HG03095 (cell line): ENCODE results near the gene RMP24.
"Not testable (repeated sequence)": the region's sequence is repeated elsewhere in the genome, so short reads cannot be mapped to it uniquely, and the experiment has no call there.

ENCODE experiments used
- ATAC-seq: cut with Tn5 transposase; IDR thresholded peaks from one replicate; pipeline ENCODE4 v1.9.1; 2021; ENCODE audit warnings: moderate library complexity; ENCODE audit not compliant: unreplicated experiment

The RMP24 gene

DNA sequence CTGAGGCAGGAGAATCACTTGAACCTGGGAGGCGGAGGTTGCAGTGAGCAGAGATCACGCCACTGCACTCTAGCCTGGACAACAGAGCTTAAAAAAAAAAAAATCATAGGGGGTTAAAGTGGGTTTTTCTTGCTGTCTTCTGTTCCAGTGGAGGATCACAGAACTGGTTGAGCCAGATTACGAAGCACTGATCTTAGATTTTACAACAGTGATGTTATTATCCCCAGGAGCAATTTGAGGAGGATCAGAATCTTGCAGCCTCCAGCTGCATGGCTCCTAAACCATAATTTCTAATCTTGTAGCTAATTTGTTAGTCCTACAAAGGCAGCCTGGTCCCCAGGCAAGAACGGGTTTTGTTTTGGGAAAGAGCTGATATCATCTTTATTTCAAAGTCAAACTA lies 4.6 kb upstream of the RMP24 start:
- not testable (repeated sequence) for ATAC-seq

DNA sequence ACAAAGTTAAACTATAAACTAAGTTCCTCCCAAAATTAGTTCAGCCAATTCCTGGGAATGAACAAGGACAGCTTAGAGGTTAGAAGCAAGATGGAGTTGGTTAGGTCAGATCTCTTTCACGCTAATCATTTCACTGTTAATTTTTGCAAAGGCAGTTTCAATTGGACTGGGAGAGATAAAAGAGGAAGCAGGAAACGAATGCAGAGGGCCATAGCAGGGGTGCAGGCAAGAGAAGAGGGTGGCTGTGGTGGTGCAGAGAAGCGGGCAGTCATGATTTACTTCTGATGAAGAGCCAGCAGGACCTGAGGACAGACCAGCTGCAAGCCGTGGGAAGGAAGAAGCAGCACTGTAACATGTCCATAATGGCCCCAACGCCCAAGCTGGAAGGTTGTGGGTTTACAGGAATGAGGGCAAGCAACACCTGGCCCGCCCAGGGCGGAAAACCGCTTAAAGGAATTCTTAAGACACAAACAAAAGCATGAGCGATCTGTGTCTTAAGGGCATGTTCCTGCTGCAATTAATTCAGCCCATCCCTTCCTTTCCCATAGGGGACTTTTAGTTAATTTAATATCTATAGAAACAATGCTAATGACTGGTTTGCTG lies 4.1 kb upstream of the RMP24 start:
- ATAC-seq = no peak

- no peak for ATAC-seq
Observed at GRCh38 chr18:35969676-35970075, 2.8 kb upstream of the RMP24 start.

GRCh38 chr18:35971661-35972196 lies 750 bp upstream of the RMP24 start:
- ATAC-seq = peak; percentile 11

GRCh38 chr18:35973650-35974049 lies 1.2 kb downstream of the RMP24 start:
- ATAC-seq = no peak

- ATAC-seq = no peak
Observed at GRCh38 chr18:35974181-35974580, 1.7 kb downstream of the RMP24 start.

- ATAC-seq = no peak
Observed at GRCh38 chr18:35979112-35979511, 6.6 kb downstream of the RMP24 start.

- ATAC-seq = no peak
Observed at GRCh38 chr18:35982409-35983114, 10.1 kb downstream of the RMP24 start.

DNA sequence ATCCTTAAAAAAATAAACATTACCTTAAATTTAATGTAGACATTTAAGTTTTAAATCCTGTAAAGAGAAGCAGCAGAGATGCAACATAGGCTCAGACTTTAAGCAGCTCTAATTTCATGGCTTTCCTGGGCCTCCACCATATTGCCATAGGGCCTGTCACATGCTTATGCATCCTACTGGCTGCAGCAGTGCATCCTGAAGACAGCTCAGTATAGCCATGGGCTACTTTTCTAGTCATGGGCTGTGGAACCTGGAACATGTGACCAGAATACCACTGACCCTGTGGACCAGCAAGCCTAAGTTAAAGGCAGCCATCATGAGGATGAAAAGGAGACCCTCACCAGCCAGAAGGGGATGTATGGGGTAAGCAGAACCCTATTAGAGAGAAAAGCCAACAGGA lies 10.7 kb downstream of the RMP24 start:
- no peak for ATAC-seq

GRCh38 chr18:35983818-35984217 lies 11.3 kb downstream of the RMP24 start:
- no peak for ATAC-seq

DNA sequence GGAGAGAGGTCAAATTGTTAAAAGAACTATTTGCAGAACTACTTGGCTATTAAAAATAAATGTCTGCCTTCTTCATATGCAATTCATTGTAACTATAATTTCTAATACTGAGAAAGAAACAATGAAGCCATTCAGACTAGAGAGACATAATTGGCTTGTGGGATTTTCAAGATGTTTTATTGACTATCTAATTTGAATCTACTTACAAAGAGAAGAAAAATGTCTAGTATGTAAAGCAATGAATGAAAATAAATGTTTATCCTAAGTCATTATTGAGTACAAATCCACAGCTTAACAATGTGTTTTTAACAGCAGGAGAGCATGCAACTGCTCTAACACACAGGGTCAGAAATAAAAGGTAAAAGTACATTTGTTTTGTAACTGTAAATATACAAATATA lies 19.2 kb downstream of the RMP24 start:
- no peak for ATAC-seq

- ATAC-seq = no peak
Observed at GRCh38 chr18:35993013-35993412, 20.5 kb downstream of the RMP24 start.

DNA sequence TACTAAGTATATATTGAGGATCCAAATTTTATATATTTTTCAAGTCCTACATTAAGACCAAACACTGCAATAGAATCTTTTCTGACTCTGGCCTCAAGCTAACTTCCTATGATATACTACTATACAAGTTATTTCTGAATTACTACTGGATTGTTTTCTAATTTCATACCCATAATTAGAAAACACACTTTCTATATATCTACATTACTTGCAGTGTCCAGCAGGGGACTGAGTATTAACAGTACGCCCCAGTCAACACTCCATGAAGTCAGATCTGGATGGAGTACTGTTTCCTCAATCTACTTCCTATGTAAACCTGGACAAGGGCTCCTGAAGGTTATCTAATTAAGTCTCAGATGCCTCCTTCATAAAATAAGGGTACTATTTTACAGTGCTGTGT lies 26.5 kb downstream of the RMP24 start:
- no peak for ATAC-seq

- ATAC-seq = no peak
Observed at GRCh38 chr18:35999925-36000324, 27.4 kb downstream of the RMP24 start.

DNA sequence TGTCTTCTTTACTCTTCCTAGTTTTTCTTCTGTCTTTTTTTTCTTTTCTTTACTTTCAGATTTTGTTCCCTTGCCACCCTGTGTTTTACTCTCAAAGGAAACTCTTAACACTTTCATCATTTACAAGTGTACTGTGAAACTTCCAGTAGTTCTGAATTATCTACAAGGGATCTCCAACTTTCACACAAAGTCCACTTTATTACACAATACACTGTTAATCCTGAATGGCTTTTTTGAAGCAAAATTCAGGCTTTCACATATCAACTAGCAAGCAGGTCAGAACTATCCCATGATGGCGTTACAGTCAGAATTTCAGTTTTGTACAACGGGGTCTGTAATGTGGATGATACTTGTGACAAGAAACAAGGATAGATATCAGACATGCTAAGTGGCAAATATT lies 34.5 kb downstream of the RMP24 start:
- ATAC-seq = no peak

GRCh38 chr18:36009214-36009613 lies 36.7 kb downstream of the RMP24 start:
- ATAC-seq = no peak

DNA sequence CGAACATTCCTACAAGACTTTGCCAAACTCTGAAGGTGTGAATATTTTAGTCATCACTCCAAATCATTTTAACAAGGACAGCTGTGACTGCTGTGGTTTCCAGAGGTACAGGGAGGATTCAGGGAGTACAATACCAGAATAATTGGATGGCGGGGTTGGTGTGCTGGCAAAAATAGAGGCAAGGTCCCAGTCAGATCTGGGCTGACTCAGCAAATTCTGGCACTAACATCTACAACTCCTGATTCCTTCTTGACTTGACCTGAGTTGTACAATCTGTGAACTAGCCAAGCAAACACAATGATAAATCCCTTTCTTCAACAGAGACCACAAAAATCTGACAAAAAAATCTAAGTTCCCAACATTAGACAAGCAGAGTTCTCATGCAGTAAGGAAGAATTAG lies 40.4 kb downstream of the RMP24 start:
- no peak for ATAC-seq

GRCh38 chr18:36015629-36016028 lies 43.1 kb downstream of the RMP24 start:
- ATAC-seq = peak; percentile 92

- no peak for ATAC-seq
Observed at GRCh38 chr18:36017232-36017631, 44.8 kb downstream of the RMP24 start.

- ATAC-seq = no peak
Observed at GRCh38 chr18:36020174-36020711, 47.8 kb downstream of the RMP24 start.

- no peak for ATAC-seq
Observed at GRCh38 chr18:36023336-36023735, 50.9 kb downstream of the RMP24 start.

- not testable (repeated sequence) for ATAC-seq
Observed at GRCh38 chr18:36024241-36024640, 51.8 kb downstream of the RMP24 start.
